HepG2 (cell line): ENCODE data around the gene SFXN5. TPM values are rescaled to one million over a fixed set of nuclear protein-coding genes. Genes with fewer than 3 reads are reported as not detected.

Experiments used
- ADNP ChIP-seq: sonication (generic); formaldehyde crosslinking; IDR thresholded peaks from 2 replicates; pipeline ENCODE4 v1.4.0; 2020; ENCODE audit warnings: missing genetic modification reagents
- BRD4 ChIP-seq: sonication (generic); formaldehyde crosslinking; IDR thresholded peaks from 2 replicates; pipeline ENCODE4 v1.4.0; 2020; ENCODE audit warnings: missing genetic modification reagents
- CBX1 ChIP-seq: IDR thresholded peaks from one replicate; pipeline ENCODE4 v1.6.1; 2016; ENCODE audit warnings: antibody characterized with exemption, low read depth
- HES4 ChIP-seq: sonication (generic); formaldehyde crosslinking; IDR thresholded peaks from 2 replicates; pipeline ENCODE4 v1.9.0; 2021; ENCODE audit warnings: mild to moderate bottlenecking, missing genetic modification reagents, borderline replicate concordance
- HMG20B ChIP-seq: conservative IDR thresholded peaks from 2 replicates; pipeline ENCODE4 v1.6.1; 2016; ENCODE audit warnings: missing genetic modification reagents, missing compliant biosample characterization
- KLF15 ChIP-seq: sonication (generic); formaldehyde crosslinking; IDR thresholded peaks from 2 replicates; pipeline ENCODE4 v1.8.1; 2023; ENCODE audit warnings: borderline replicate concordance, mild to moderate bottlenecking, inconsistent platforms, missing genetic modification reagents, mixed read lengths
- MAZ ChIP-seq, 2 experiments: sonication (generic) in 1 of 2; formaldehyde crosslinking in 1 of 2; IDR thresholded peaks; 2 replicates each; pipeline versions ENCODE4 v1.5.0 to v1.6.1; 2012 to 2020; ENCODE audit warnings: low read depth in 2 of 2, mild to moderate bottlenecking in 2 of 2, borderline replicate concordance in 1 of 2, improper control_type of control experiment in 1 of 2, low read length in 1 of 2, missing genetic modification reagents in 1 of 2, moderate library complexity in 1 of 2
- NR2F2 ChIP-seq: IDR thresholded peaks from 2 replicates; pipeline ENCODE4 v1.6.1; 2012; ENCODE audit warnings: low read depth, inconsistent platforms, borderline replicate concordance
- RNF2 ChIP-seq: fragments of 450-650 bp; conservative IDR thresholded peaks from 2 replicates; pipeline ENCODE4 v1.6.1; 2016; ENCODE audit warnings: low read depth
- SALL1 ChIP-seq: sonication (generic); formaldehyde crosslinking; IDR thresholded peaks from 2 replicates; pipeline ENCODE4 v1.8.0; 2022; ENCODE audit warnings: mild to moderate bottlenecking, missing genetic modification reagents
- TFE3 ChIP-seq: IDR thresholded peaks from 2 replicates; pipeline ENCODE4 v1.6.1; 2016
- ZNF230 ChIP-seq: sonication (generic); formaldehyde crosslinking; IDR thresholded peaks from 2 replicates; pipeline ENCODE4 v1.4.0; 2020; ENCODE audit warnings: mild to moderate bottlenecking, missing genetic modification reagents
- ZNF251 ChIP-seq: sonication (generic); formaldehyde crosslinking; IDR thresholded peaks from 2 replicates; pipeline ENCODE4 v1.9.0; 2021; ENCODE audit warnings: mild to moderate bottlenecking, missing genetic modification reagents
- ZNF383 ChIP-seq: sonication (generic); formaldehyde crosslinking; IDR thresholded peaks from 2 replicates; pipeline ENCODE4 v1.4.0; 2020; ENCODE audit warnings: missing genetic modification reagents, mild to moderate bottlenecking, borderline replicate concordance
- ZNF496 ChIP-seq: sonication (generic); formaldehyde crosslinking; IDR thresholded peaks from 2 replicates; pipeline ENCODE4 v1.8.1; 2023; ENCODE audit warnings: mild to moderate bottlenecking, moderate library complexity, missing genetic modification reagents; ENCODE audit not compliant: insufficient replicate concordance
- ZNF557 ChIP-seq: sonication (generic); formaldehyde crosslinking; IDR thresholded peaks from 2 replicates; pipeline ENCODE4 v1.4.0; 2020; ENCODE audit warnings: missing genetic modification reagents
- ZNF567 ChIP-seq: sonication (generic); formaldehyde crosslinking; IDR thresholded peaks from 2 replicates; pipeline ENCODE4 v1.8.1; 2023; ENCODE audit warnings: mild to moderate bottlenecking, missing genetic modification reagents, borderline replicate concordance
- ZNF646 ChIP-seq: sonication (generic); formaldehyde crosslinking; IDR thresholded peaks from 2 replicates; pipeline ENCODE4 v1.9.0; 2021; ENCODE audit warnings: mild to moderate bottlenecking, missing genetic modification reagents
- ZNF709 ChIP-seq: sonication (generic); formaldehyde crosslinking; IDR thresholded peaks from 2 replicates; pipeline ENCODE4 v1.5.0; 2020; ENCODE audit warnings: mild to moderate bottlenecking, missing genetic modification reagents
- ZNF784 ChIP-seq: sonication (generic); formaldehyde crosslinking; IDR thresholded peaks from 2 replicates; pipeline ENCODE4 v1.5.1; 2020; ENCODE audit warnings: missing genetic modification reagents, mild to moderate bottlenecking, borderline replicate concordance
- ZNF792 ChIP-seq: IDR thresholded peaks from 2 replicates; pipeline ENCODE4 v1.6.1; 2016
- polyA plus RNA-seq, 8 experiments: library from polyadenylated mRNA; depleted of rRNA in 3 of 8; stranded (reverse) in 7 of 8; unstranded in 1 of 8; fragments of >200 nt; fragmentation: Illumina TruSeq in 4 of 8; extraction: Trizol in 4 of 8; gene quantifications; 2 replicates each; pipeline versions ENCODE4 v1.2.1 to v1.2.3, GENCODE V29; 2011 to 2016; ENCODE audit warnings: low read depth in 4 of 8, missing spikeins in 1 of 8, mixed read lengths in 1 of 8; ENCODE audit not compliant: insufficient read depth in 1 of 8
- total RNA-seq, 5 experiments: library from RNA; depleted of rRNA; stranded (reverse); fragments of >200 nt; fragmentation: Illumina TruSeq; extraction: Trizol; gene quantifications; 2 replicates each; pipeline ENCODE4 v1.2.3, GENCODE V29; 2016; ENCODE audit warnings: low read depth in 1 of 5

SFXN5 gene
- total and polyA plus RNA-seq, 2 of the 13 experiments (the other 11 are each of a cell fraction or from before 2014, with no cell fraction given) = 34.9 to 37.4 TPM

DNA sequence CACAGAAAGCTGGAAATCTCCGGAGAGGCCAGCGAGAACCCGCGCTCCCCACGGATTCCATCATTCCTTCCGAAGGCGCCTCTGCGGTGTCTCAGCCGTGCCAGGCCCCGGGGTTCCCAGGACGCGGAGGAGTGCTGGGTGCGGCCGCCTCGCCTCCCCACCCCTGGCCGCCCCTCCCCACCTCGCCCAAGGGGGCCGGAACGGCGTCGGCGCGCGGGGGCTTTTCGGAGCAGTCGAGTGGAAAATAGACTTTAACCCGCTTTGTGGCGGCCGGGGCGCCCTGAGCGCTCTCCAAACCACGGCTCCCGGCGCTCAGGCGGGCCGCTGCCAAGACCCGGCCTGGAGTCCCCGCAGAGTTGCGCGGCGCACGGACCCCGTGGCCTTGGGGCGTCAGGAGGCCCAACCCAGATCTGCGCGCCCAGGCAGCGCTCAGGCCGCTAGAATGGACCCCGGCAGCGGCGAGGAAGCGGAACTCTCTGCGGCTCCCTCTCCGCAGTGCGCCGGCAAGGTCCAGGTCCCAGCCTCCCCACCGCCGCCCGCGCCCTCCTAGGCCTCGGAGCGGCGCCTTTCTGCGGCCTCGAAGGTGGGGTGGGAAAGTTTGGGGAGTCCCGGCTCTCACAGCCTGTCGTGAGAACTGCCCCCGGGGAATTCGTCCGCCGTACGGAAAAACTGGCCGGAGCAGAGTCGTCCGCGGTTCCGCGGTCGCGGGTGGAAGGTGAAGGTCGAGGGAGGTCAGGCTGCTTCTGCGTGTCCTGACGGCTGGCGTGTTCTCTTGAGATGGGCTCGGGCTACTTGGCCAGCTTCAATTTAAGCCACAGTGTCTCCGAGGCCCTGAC lies 155.4 kb downstream of the SFXN5 start (continued):
- TF ChIP-seq ZNF646 (no peak), ZNF557 (CRISPR knock-in tag) (0 out of 2 replicates have a peak, but pooled peaks have one; percentile 24), ZNF496 (CRISPR knock-in tag) (no peak), HMG20B (CRISPR knock-in tag) (peak; percentile 37; the same call in 1 of the 2 replicates), HES4 (CRISPR knock-in tag) (peak; percentile 80; the same call in 1 of the 2 replicates), RNF2 (peak; percentile 86), CBX1 (no peak), ZNF383 (no peak), ZNF709 (peak; percentile 28; the same call in 1 of the 2 replicates), TFE3 (CRISPR knock-in tag) (peak; percentile 46; the same call in 1 of the 2 replicates), ZNF567 (CRISPR knock-in tag) (peak; percentile 39; the same call in 1 of the 2 replicates), BRD4 (CRISPR knock-in tag) (no peak), NR2F2 (no peak), MAZ (IDR thresholded peaks at IDR 0.05; ENCODE audit: borderline replicate concordance, low read depth, low read length) (peak; percentile 56; the same call in 1 of the 2 replicates), MAZ (CRISPR knock-in tag; IDR thresholded peaks at IDR 0.05; ENCODE audit: low read depth) (peak; percentile 83), SALL1 (CRISPR knock-in tag) (peak; percentile 67), ZNF784 (0 out of 2 replicates have a peak, but pooled peaks have one; percentile 4), KLF15 (CRISPR knock-in tag) (no peak; the same call in 1 of the 2 replicates), ADNP (CRISPR knock-in tag) (no peak; the same call in 1 of the 2 replicates), ZNF230 (CRISPR knock-in tag) (no peak), ZNF792 (CRISPR knock-in tag) (no peak), ZNF251 (CRISPR knock-in tag) (no peak)
